Mesenchymal stem cell (in vitro differentiated cells and primary cell): ENCODE measurements around the gene KCNN4.

Source experiments
- DNase-seq: peaks from one replicate; pipeline ENCODE4 v3.0.0-alpha.2; 2013
- H2AFZ ChIP-seq: one replicate; pipeline ENCODE4 v1.6.1; 2013; ENCODE audit warnings: low read depth, mild to moderate bottlenecking, control low read depth, inconsistent platforms, low read length, moderate library complexity
- H2AK5ac ChIP-seq: 2 replicates; pipeline ENCODE4 v1.6.1; 2013; ENCODE audit warnings: low read length, moderate library complexity, mild to moderate bottlenecking, inconsistent platforms; ENCODE audit not compliant: severe bottlenecking
- H2BK120ac ChIP-seq: one replicate; pipeline ENCODE4 v1.6.1; 2013; ENCODE audit warnings: low read depth, mild to moderate bottlenecking, inconsistent platforms, low read length, moderate library complexity
- H2BK12ac ChIP-seq, 2 experiments: one replicate each; pipeline ENCODE4 v1.6.1; 2013; ENCODE audit warnings: inconsistent platforms in 2 of 2, low read length in 2 of 2, mild to moderate bottlenecking in 2 of 2, moderate library complexity in 2 of 2, control low read depth in 1 of 2
- H2BK15ac ChIP-seq: one replicate; pipeline ENCODE4 v1.6.1; 2013; ENCODE audit warnings: mild to moderate bottlenecking, low read depth, inconsistent platforms; ENCODE audit not compliant: poor library complexity, severe bottlenecking
- H2BK5ac ChIP-seq: 2 replicates; pipeline ENCODE4 v1.6.1; 2013; ENCODE audit warnings: low read depth, mild to moderate bottlenecking, low read length, control low read depth, inconsistent platforms; ENCODE audit not compliant: poor library complexity, severe bottlenecking
- H3K14ac ChIP-seq, 2 experiments: one replicate each; pipeline ENCODE4 v1.6.1; 2013; ENCODE audit warnings: inconsistent platforms in 2 of 2, low read length in 2 of 2, control low read depth in 1 of 2, mild to moderate bottlenecking in 1 of 2, moderate library complexity in 1 of 2
- H3K18ac ChIP-seq, 2 experiments: one replicate each; pipeline ENCODE4 v1.6.1; 2013; ENCODE audit warnings: inconsistent platforms in 2 of 2, low read length in 2 of 2, control low read depth in 1 of 2, low read depth in 1 of 2, mild to moderate bottlenecking in 1 of 2
- H3K23ac ChIP-seq, 2 experiments: one replicate each; pipeline ENCODE4 v1.6.1; 2013; ENCODE audit warnings: inconsistent platforms in 2 of 2, low read length in 2 of 2, mild to moderate bottlenecking in 2 of 2, moderate library complexity in 2 of 2, control low read depth in 1 of 2
- H3K27ac ChIP-seq: 2 replicates; pipeline ENCODE4 v1.5.1; 2013; ENCODE audit warnings: mild to moderate bottlenecking, moderate library complexity, low read length, control low read depth, inconsistent platforms; ENCODE audit not compliant: poor library complexity, severe bottlenecking
- H3K27me3 ChIP-seq, 2 experiments: 2 replicates each; pipeline versions ENCODE4 v1.6.1 to v1.7.0; 2013; ENCODE audit warnings: low read length in 2 of 2, mild to moderate bottlenecking in 2 of 2, moderate library complexity in 2 of 2, control low read depth in 1 of 2, inconsistent platforms in 1 of 2; ENCODE audit not compliant: control insufficient read depth in 1 of 2, insufficient read depth in 1 of 2
- H3K36me3 ChIP-seq, 2 experiments: 2 replicates each; pipeline versions ENCODE4 v1.6.1 to v1.7.0; 2013; ENCODE audit warnings: low read length in 2 of 2, control low read depth in 1 of 2, inconsistent platforms in 1 of 2, low read depth in 1 of 2, mild to moderate bottlenecking in 1 of 2; ENCODE audit not compliant: insufficient read depth in 2 of 2, control insufficient read depth in 1 of 2
- H3K4ac ChIP-seq, 2 experiments: one replicate each; pipeline ENCODE4 v1.6.1; 2013; ENCODE audit warnings: inconsistent platforms in 2 of 2, low read length in 2 of 2, mild to moderate bottlenecking in 2 of 2, moderate library complexity in 2 of 2, control low read depth in 1 of 2, low read depth in 1 of 2
- H3K4me1 ChIP-seq: 2 replicates; pipeline ENCODE4 v1.6.1; 2013; ENCODE audit warnings: low read depth, low read length, control low read depth; ENCODE audit not compliant: control insufficient read depth, insufficient read depth
- H3K4me2 ChIP-seq: 2 replicates; pipeline ENCODE4 v1.6.1; 2013; ENCODE audit warnings: low read length, mild to moderate bottlenecking, inconsistent platforms; ENCODE audit not compliant: poor library complexity, severe bottlenecking
- H3K4me3 ChIP-seq, 2 experiments: 2 replicates each; pipeline versions ENCODE4 v1.5.1 to v1.7.0; 2013; ENCODE audit warnings: low read length in 2 of 2, mild to moderate bottlenecking in 2 of 2, control low read depth in 1 of 2, low read depth in 1 of 2; ENCODE audit not compliant: insufficient read depth in 1 of 2
- H3K79me1 ChIP-seq: replicated peaks from 2 replicates; pipeline ENCODE4 v1.6.1; 2013; ENCODE audit warnings: mild to moderate bottlenecking, control low read depth, low read length, inconsistent platforms; ENCODE audit not compliant: poor library complexity, severe bottlenecking
- H3K9ac ChIP-seq: 2 replicates; pipeline ENCODE4 v1.7.0; 2013; ENCODE audit warnings: mild to moderate bottlenecking, low read length, moderate library complexity
- H3K9me3 ChIP-seq: 2 replicates; pipeline ENCODE4 v1.7.0; 2013; ENCODE audit warnings: mild to moderate bottlenecking, low read length; ENCODE audit not compliant: control insufficient read depth
- H4K8ac ChIP-seq: one replicate; pipeline ENCODE4 v1.6.1; 2013; ENCODE audit warnings: inconsistent platforms, mild to moderate bottlenecking, low read length, moderate library complexity
- H4K91ac ChIP-seq: one replicate; pipeline ENCODE4 v1.6.1; 2013; ENCODE audit warnings: mild to moderate bottlenecking, low read length, inconsistent platforms
- WGBS: methylation state at CpG from one replicate; pipeline ENCODE4 v1.1.7; 2013; ENCODE audit warnings: mixed read lengths; 5-methylcytosine and 5-hydroxymethylcytosine counted together

Gene KCNN4

GRCh38 chr19:43774103-43774939, 6.5 kb downstream of the KCNN4 start:
- peak overlapping the region; percentile 3 to 63 for H3K18ac ChIP-seq
- peak overlapping the region; percentile 57 for H4K8ac ChIP-seq
- no peak overlapping the region for H2BK5ac ChIP-seq
- peak overlapping the region; percentile 51 for H3K9ac ChIP-seq
- H2AK5ac ChIP-seq: no peak overlapping the region
- no peaks in the 10 kb centered on the region for H3K27me3 ChIP-seq
- H4K91ac ChIP-seq: peak overlapping the region; percentile 64
- no peaks in the 10 kb centered on the region for H3K79me1 ChIP-seq
- peaks cover 27% of the 10 kb centered on the region for H3K4me1 ChIP-seq
- peak overlapping the region; percentile 86 for H3K4me2 ChIP-seq
- H2BK15ac ChIP-seq: no peak overlapping the region
- H3K23ac ChIP-seq: peak overlapping the region in 1 of 2 experiments; percentile 81
- H3K4me3 ChIP-seq: peak overlapping the region; percentile 37 to 55
- DNase-seq: peak; percentile 69
- H3K9me3 ChIP-seq: no peaks in the 10 kb centered on the region
- H3K27ac ChIP-seq: no peak overlapping the region
- peak overlapping the region in 1 of 2 experiments; percentile 37 for H3K4ac ChIP-seq
- peaks cover under 1 to 42% of the 10 kb centered on the region in 2 experiments for H3K36me3 ChIP-seq
- WGBS: 7% methylated on average over 50 of the region's 63 CpGs
- peak overlapping the region; percentile 55 for H2AFZ ChIP-seq
- no peak overlapping the region for H2BK120ac ChIP-seq
- H3K14ac ChIP-seq: peak overlapping the region in 1 of 2 experiments; percentile 72
- peak overlapping the region; percentile 26 to 35 for H2BK12ac ChIP-seq

GRCh38 chr19:43773725-43774102, 7.1 kb downstream of the KCNN4 start:
- H2BK120ac ChIP-seq: no peak overlapping the region
- H3K18ac ChIP-seq: peak overlapping the region; percentile 3 to 63
- H2AK5ac ChIP-seq: no peak overlapping the region
- no peak overlapping the region for H3K14ac ChIP-seq
- H2AFZ ChIP-seq: peak overlapping the region; percentile 55
- no peak overlapping the region for H3K4me3 ChIP-seq
- no peak for DNase-seq
- H3K36me3 ChIP-seq: peaks cover 4 to 48% of the 10 kb centered on the region in 2 experiments
- peak overlapping the region in 1 of 2 experiments; percentile 37 for H3K4ac ChIP-seq
- no peak overlapping the region for H4K8ac ChIP-seq
- 16% methylated on average over 5 of the region's 5 CpGs for WGBS
- H4K91ac ChIP-seq: peak overlapping the region; percentile 64
- H2BK15ac ChIP-seq: no peak overlapping the region
- H3K79me1 ChIP-seq: no peaks in the 10 kb centered on the region
- no peaks in the 10 kb centered on the region for H3K27me3 ChIP-seq
- peak overlapping the region in 1 of 2 experiments; percentile 81 for H3K23ac ChIP-seq
- H3K9ac ChIP-seq: no peak overlapping the region
- no peaks in the 10 kb centered on the region for H3K9me3 ChIP-seq
- peaks cover 23% of the 10 kb centered on the region for H3K4me1 ChIP-seq
- peak overlapping the region; percentile 86 for H3K4me2 ChIP-seq
- peak overlapping the region in 1 of 2 experiments; percentile 26 for H2BK12ac ChIP-seq
- H2BK5ac ChIP-seq: no peak overlapping the region
- H3K27ac ChIP-seq: no peak overlapping the region

DNA sequence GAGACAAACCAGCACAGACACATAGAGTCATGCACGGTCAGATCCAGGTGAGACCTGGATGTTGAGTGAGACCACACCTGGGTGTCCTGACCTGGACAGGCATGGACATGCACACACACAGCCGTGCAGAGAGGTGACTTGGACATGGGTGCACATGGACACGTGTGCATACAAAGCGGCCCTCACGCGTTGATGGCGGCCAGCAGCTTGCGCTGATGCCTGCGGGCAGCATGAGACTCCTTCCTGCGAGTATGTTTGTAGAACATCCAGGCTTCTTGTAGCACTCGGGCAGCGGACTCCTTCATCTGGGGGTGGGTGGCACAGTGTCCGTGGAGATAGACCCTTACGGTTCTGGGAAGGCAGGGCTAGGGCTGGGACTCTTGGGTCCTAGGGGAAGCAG, 11.5 kb downstream of the KCNN4 start:
- H3K36me3 ChIP-seq: peaks cover 4 to 68% of the 10 kb centered on the region in 2 experiments
- no peak overlapping the region for H3K23ac ChIP-seq
- no peak overlapping the region for H2BK120ac ChIP-seq
- no peaks in the 10 kb centered on the region for H3K9me3 ChIP-seq
- H3K27ac ChIP-seq: no peak overlapping the region
- no peak overlapping the region for H4K91ac ChIP-seq
- no peak overlapping the region for H3K4me2 ChIP-seq
- H2BK5ac ChIP-seq: no peak overlapping the region
- H2BK15ac ChIP-seq: no peak overlapping the region
- H3K14ac ChIP-seq: peak overlapping the region in 1 of 2 experiments; percentile 80
- H3K18ac ChIP-seq: no peak overlapping the region
- H3K4me3 ChIP-seq: no peak overlapping the region
- no peak overlapping the region for H2AK5ac ChIP-seq
- WGBS: 96% methylated on average over 14 of the region's 14 CpGs
- H3K27me3 ChIP-seq: no peaks in the 10 kb centered on the region
- no peak for DNase-seq
- no peak overlapping the region for H2AFZ ChIP-seq
- H3K4me1 ChIP-seq: peaks cover 21% of the 10 kb centered on the region
- H3K79me1 ChIP-seq: no peaks in the 10 kb centered on the region
- H2BK12ac ChIP-seq: peak overlapping the region in 1 of 2 experiments; percentile 33
- no peak overlapping the region for H3K4ac ChIP-seq
- no peak overlapping the region for H4K8ac ChIP-seq
- H3K9ac ChIP-seq: no peak overlapping the region

GRCh38 chr19:43768273-43769050, 12.3 kb downstream of the KCNN4 start:
- Histone ChIP-seq H2BK12ac (no peak overlapping the region), H3K4ac (no peak overlapping the region), H3K4me3 (no peak overlapping the region), H3K27me3 (no peaks in the 10 kb centered on the region), H3K23ac (no peak overlapping the region), H3K79me1 (no peaks in the 10 kb centered on the region), H3K9ac (peak overlapping the region; percentile 29), H3K4me2 (no peak overlapping the region), H3K36me3 (peaks cover 4 to 64% of the 10 kb centered on the region in 2 experiments), H4K91ac (no peak overlapping the region), H2AFZ (no peak overlapping the region), H3K27ac (no peak overlapping the region), H2BK120ac (no peak overlapping the region), H4K8ac (no peak overlapping the region), H3K18ac (no peak overlapping the region), H3K4me1 (peaks cover 17% of the 10 kb centered on the region), H2BK15ac (no peak overlapping the region), H3K14ac (no peak overlapping the region), H3K9me3 (no peaks in the 10 kb centered on the region), H2BK5ac (no peak overlapping the region), H2AK5ac (no peak overlapping the region)
- DNase-seq: no peak
- 80% methylated on average over 13 of the region's 15 CpGs for WGBS
